ENCODE measurements around the gene WNT5A.
"Not testable (repeated sequence)": the region's sequence is repeated elsewhere in the genome, so short reads cannot be mapped to it uniquely, and the experiment has no call there.

Gene WNT5A

GRCh38 chr3:55505102-55505501 lies 18.0 kb upstream of the WNT5A start:
- not testable (repeated sequence) for H3K27ac ChIP-seq
- TF ChIP-seq, protein P1, sequence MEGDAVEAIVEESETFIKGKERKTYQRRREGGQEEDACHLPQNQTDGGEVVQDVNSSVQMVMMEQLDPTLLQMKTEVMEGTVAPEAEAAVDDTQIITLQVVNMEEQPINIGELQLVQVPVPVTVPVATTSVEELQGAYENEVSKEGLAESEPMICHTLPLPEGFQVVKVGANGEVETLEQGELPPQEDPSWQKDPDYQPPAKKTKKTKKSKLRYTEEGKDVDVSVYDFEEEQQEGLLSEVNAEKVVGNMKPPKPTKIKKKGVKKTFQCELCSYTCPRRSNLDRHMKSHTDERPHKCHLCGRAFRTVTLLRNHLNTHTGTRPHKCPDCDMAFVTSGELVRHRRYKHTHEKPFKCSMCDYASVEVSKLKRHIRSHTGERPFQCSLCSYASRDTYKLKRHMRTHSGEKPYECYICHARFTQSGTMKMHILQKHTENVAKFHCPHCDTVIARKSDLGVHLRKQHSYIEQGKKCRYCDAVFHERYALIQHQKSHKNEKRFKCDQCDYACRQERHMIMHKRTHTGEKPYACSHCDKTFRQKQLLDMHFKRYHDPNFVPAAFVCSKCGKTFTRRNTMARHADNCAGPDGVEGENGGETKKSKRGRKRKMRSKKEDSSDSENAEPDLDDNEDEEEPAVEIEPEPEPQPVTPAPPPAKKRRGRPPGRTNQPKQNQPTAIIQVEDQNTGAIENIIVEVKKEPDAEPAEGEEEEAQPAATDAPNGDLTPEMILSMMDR (conservative IDR thresholded peaks at IDR 0.05) = peak; percentile 73

DNA sequence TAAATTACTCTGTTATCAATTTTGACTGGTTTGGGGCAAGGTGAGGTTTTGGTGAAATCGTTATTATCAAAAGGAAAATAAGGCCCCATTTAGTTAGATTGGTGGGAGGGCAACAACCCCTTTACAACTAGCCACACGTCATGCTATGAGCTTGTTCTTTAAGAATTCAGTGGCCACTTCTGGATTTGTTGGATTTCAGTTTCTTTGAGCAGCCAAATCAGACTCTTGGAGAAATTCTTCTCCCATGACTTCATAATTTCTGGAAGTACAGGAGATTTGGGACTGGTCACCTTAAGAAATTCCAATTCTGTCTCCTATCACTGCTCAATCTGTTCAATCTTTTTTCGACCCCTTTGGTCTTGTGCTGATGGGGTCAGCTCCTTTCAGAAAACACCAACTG lies 14.8 kb upstream of the WNT5A start:
- no peak overlapping the region for H3K27ac ChIP-seq
- TF ChIP-seq, protein P1 (conservative IDR thresholded peaks at IDR 0.05) = no peak

GRCh38 chr3:55500555-55501330 lies 13.6 kb upstream of the WNT5A start:
- TF ChIP-seq, protein P1 (conservative IDR thresholded peaks at IDR 0.05) = no peak
- no peak overlapping the region for H3K27ac ChIP-seq

GRCh38 chr3:55498520-55498919 lies 11.4 kb upstream of the WNT5A start:
- TF ChIP-seq, protein P1 (conservative IDR thresholded peaks at IDR 0.05) = no peak
- H3K27ac ChIP-seq = no peak overlapping the region

DNA sequence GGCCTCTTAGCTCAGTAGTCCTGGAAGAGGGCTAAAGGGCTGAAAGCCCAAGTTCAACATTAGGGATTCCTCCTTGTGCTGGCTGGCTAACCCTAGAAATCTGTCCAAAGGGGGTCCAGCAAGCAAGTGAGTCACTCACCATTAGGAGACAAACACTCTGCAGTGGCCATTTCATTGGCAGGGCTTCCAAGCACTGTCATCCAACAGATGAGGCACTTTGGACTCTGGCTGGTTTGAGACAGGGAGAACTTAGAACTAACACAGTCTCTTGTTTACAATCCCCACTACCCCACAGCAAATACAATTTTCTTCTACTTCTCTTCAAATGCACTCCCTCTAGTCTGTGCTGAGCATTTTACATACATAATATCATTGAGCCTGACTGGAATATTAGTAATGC lies 10.1 kb upstream of the WNT5A start:
- H3K27ac ChIP-seq = no peak overlapping the region
- TF ChIP-seq, protein P1 (conservative IDR thresholded peaks at IDR 0.05) = no peak

- TF ChIP-seq, protein P1 (conservative IDR thresholded peaks at IDR 0.05) = no peak
- no peak overlapping the region for H3K27ac ChIP-seq
Measured at GRCh38 chr3:55494976-55495375, 7.9 kb upstream of the WNT5A start.

GRCh38 chr3:55492976-55493375 lies 5.9 kb upstream of the WNT5A start:
- TF ChIP-seq, protein P1 (conservative IDR thresholded peaks at IDR 0.05) = no peak

More at GRCh38 chr3:55492976-55493375, 5.9 kb upstream of the WNT5A start:
- H3K27ac ChIP-seq = peak overlapping the region; percentile 69; the same call in 1 of the 2 replicates
